ENCODE results near the gene PACSIN2.
"Not testable (repeated sequence)": the region's sequence is repeated elsewhere in the genome, so short reads cannot be mapped to it uniquely, and the experiment has no call there.

Gene PACSIN2

GRCh38 chr22:42928969-42929837 is 85.7 kb downstream of the PACSIN2 start:
- no peak for DNase-seq (ENCODE audit: extremely low read depth, low read depth)
- TF ChIP-seq, protein P1, sequence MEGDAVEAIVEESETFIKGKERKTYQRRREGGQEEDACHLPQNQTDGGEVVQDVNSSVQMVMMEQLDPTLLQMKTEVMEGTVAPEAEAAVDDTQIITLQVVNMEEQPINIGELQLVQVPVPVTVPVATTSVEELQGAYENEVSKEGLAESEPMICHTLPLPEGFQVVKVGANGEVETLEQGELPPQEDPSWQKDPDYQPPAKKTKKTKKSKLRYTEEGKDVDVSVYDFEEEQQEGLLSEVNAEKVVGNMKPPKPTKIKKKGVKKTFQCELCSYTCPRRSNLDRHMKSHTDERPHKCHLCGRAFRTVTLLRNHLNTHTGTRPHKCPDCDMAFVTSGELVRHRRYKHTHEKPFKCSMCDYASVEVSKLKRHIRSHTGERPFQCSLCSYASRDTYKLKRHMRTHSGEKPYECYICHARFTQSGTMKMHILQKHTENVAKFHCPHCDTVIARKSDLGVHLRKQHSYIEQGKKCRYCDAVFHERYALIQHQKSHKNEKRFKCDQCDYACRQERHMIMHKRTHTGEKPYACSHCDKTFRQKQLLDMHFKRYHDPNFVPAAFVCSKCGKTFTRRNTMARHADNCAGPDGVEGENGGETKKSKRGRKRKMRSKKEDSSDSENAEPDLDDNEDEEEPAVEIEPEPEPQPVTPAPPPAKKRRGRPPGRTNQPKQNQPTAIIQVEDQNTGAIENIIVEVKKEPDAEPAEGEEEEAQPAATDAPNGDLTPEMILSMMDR (IDR thresholded peaks at IDR 0.05; ENCODE audit: low read depth, low read length), result no peak

DNA sequence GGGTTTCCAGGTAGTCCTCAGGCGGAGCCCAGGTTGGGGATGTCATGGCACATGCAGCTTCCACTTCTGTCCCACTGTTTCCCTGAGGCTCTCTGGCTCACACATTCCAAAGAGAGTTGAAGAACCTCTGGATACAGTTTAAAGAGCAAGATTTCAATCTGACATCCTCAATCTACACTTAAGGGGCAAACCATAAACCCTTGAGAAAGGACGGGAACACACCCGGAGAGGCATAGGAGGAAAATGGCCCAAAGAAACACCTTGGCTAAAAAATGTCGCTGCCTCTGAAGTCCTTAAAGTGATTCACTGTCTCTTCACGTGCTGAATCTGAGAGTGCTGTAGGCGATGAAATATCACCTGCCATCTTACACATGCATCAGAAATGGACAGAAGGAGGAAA is 87.0 kb downstream of the PACSIN2 start:
- DNase-seq (ENCODE audit: extremely low read depth, low read depth), result no peak
- TF ChIP-seq, protein P1 (IDR thresholded peaks at IDR 0.05; ENCODE audit: low read depth, low read length), result no peak

GRCh38 chr22:42926768-42927167 is 88.2 kb downstream of the PACSIN2 start:
- DNase-seq (ENCODE audit: extremely low read depth, low read depth), result no peak
- TF ChIP-seq, protein P1 (IDR thresholded peaks at IDR 0.05; ENCODE audit: low read depth, low read length), result no peak

- no peak for DNase-seq (ENCODE audit: extremely low read depth, low read depth)
These were observed 88.8 kb downstream of the PACSIN2 start for GRCh38 chr22:42926104-42926503.

DNA sequence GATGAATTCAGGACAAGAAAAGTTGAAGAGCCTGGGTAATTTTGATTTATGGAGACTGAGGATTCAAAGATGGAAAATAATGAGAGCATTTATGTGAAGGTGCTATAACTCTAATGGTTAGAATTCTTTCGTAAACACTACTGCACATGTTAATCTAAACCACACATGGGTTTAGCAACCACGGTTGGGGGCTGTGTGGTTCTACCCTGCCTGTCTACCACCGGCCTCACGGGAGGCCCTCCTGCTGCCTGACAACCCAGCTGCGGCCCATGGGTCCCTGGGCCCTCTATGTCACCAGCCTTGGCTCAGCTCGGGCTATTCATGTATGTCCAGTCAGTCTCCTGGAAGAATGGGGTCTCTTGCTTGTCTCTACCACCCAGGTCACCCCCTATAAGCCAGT is 89.4 kb downstream of the PACSIN2 start:
- TF ChIP-seq, protein P1 (IDR thresholded peaks at IDR 0.05; ENCODE audit: low read depth, low read length), result no peak
- DNase-seq (ENCODE audit: extremely low read depth, low read depth), result no peak

More at GRCh38 chr22:42926104-42926503, 88.8 kb downstream of the PACSIN2 start:
- TF ChIP-seq, protein P1 (IDR thresholded peaks at IDR 0.05; ENCODE audit: low read depth, low read length), result no peak

- DNase-seq (ENCODE audit: extremely low read depth, low read depth), result not testable (repeated sequence)
These were observed 89.9 kb downstream of the PACSIN2 start for GRCh38 chr22:42925031-42925430.

DNA sequence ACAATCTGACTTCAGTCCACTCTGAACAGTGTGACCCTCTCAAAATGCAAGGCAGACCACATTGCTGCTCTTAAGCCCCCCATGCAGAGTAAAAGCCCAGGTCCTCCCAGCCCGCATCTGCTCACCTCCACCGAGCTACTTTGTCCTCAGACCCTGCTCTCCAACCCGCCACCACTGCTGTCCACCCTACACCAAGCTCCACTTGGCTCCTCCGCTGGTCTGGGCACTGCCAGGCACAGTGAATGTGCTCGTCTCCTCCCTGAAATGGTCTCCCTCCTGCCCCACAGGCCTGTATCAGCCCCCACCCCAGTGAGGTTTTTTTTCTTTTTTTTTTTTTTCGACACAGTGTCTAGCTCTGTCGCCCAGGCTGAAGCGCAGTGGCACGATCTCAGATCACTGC is 90.5 kb downstream of the PACSIN2 start:
- TF ChIP-seq, protein P1 (IDR thresholded peaks at IDR 0.05; ENCODE audit: low read depth, low read length), result no peak
- no peak for DNase-seq (ENCODE audit: extremely low read depth, low read depth)
